Measurements from ENCODE around the gene FGD4. TPM values are rescaled to one million over a fixed set of nuclear protein-coding genes. Genes with fewer than 3 reads are reported as not detected.

Gene FGD4
- total RNA-seq, 1 experiment from 2014 or later = 54.3 TPM

DNA sequence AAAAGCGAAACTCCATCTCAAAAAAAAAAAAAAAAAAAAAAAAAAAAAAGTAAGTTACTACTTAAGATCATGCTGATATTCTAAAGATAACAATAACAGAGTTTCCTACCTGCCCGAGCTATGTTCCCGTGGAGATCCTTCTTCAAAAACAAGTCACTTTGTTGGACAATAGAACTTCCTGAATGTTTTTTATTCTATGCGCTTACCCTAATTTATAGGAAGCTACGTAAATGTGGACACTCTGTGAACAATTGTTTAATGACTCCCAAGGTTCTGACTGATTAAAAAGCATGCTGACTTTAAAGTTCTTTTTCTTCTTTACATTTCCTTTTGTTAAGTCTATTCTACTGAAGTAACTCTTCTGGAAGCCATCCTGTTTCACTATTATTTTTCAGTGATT lies 52.5 kb downstream of the FGD4 start:
- Histone ChIP-seq H3T11ph (ENCODE audit: low read length) (no peak overlapping the region), H2BK120ac (ENCODE audit: low read depth, low read length, poor library complexity, severe bottlenecking) (no peak overlapping the region), H3K4me2 (ENCODE audit: insufficient read depth, insufficient read length, low read length) (no peak overlapping the region), H3K23ac (ENCODE audit: insufficient read length, low read depth, low read length) (no peak overlapping the region), H4K8ac (replicated peaks; ENCODE audit: insufficient read length, low read depth, low read length) (no peak overlapping the region), H4K20me1 (ENCODE audit: control insufficient read depth, insufficient read depth, insufficient read length) (no peaks in the 10 kb centered on the region), H2BK20ac (ENCODE audit: low read depth, low read length, poor library complexity, severe bottlenecking) (no peak overlapping the region), H3K4ac (ENCODE audit: low read depth, low read length) (no peak overlapping the region), H4K5ac (ENCODE audit: insufficient read length, low read depth, low read length) (no peak overlapping the region), H3K9me3 (ENCODE audit: control insufficient read depth, low read depth, low read length) (no peaks in the 10 kb centered on the region), H3K27me3 (ENCODE audit: insufficient read depth, low read length) (no peaks in the 10 kb centered on the region), H3K79me2 (ENCODE audit: insufficient read depth, low read length) (peaks cover 15% of the 10 kb centered on the region; the same call in 1 of the 2 replicates), H2AK5ac (ENCODE audit: insufficient read length, low read length) (no peak overlapping the region), H3K18ac (ENCODE audit: insufficient read length, low read depth, low read length) (no peak overlapping the region), H3K9ac (ENCODE audit: extremely low read depth, insufficient read length, low read length) (no peak overlapping the region), H3K79me1 (ENCODE audit: insufficient read depth, low read depth, low read length, poor library complexity, severe bottlenecking) (peaks cover 4% of the 10 kb centered on the region), H3K14ac (ENCODE audit: insufficient read depth, low read length) (no peak overlapping the region), H2BK12ac (ENCODE audit: insufficient read length, low read depth, low read length) (no peak overlapping the region), H3K56ac (ENCODE audit: insufficient read length, low read depth, low read length) (no peak overlapping the region), H3K4me1 (ENCODE audit: insufficient read depth, low read length) (peaks cover 9% of the 10 kb centered on the region; the same call in 1 of the 2 replicates), H2BK15ac (ENCODE audit: low read depth, low read length) (no peak overlapping the region), H3K27ac (ENCODE audit: insufficient read length, low read depth, low read length) (no peak overlapping the region), H2AFZ (ENCODE audit: low read length) (no peak overlapping the region), H4K91ac (ENCODE audit: insufficient read length, low read depth, low read length) (no peak overlapping the region), H2BK5ac (ENCODE audit: insufficient read length, low read length) (no peak overlapping the region), H3K23me2 (ENCODE audit: insufficient read length, low read depth, low read length, poor library complexity, severe bottlenecking) (no peaks in the 10 kb centered on the region)
- Mint-ChIP-seq H3K36me3 (ENCODE audit: insufficient read depth in 1 of 3, low read depth in 3 of 3) (peaks cover 0 to 8% (median 0%) of the 10 kb centered on the region in 3 experiments; a peak in 2 of 7 replicates), H3K27ac (peak overlapping the region in 2 of 3 experiments; percentile 91 to 99; a peak in 3 of 7 replicates), H3K27me3 (ENCODE audit: low read depth) (no peaks in the 10 kb centered on the region), H3K4me1 (peaks cover 69 to 70% of the 10 kb centered on the region in 2 experiments), H3K4me3 (no peak overlapping the region), H3K9me3 (no peaks in the 10 kb centered on the region)
- no CpG with 5 or more reads among the region's 5 CpGs for WGBS (ENCODE audit: extremely low coverage, insufficient read length, low lambda C conversion rate)
- DNase-seq = no peak
- TF ChIP-seq, protein P1, sequence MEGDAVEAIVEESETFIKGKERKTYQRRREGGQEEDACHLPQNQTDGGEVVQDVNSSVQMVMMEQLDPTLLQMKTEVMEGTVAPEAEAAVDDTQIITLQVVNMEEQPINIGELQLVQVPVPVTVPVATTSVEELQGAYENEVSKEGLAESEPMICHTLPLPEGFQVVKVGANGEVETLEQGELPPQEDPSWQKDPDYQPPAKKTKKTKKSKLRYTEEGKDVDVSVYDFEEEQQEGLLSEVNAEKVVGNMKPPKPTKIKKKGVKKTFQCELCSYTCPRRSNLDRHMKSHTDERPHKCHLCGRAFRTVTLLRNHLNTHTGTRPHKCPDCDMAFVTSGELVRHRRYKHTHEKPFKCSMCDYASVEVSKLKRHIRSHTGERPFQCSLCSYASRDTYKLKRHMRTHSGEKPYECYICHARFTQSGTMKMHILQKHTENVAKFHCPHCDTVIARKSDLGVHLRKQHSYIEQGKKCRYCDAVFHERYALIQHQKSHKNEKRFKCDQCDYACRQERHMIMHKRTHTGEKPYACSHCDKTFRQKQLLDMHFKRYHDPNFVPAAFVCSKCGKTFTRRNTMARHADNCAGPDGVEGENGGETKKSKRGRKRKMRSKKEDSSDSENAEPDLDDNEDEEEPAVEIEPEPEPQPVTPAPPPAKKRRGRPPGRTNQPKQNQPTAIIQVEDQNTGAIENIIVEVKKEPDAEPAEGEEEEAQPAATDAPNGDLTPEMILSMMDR (conservative IDR thresholded peaks at IDR 0.05) = no peak
